ENCODE measurements around the gene SECISBP2.

DNA sequence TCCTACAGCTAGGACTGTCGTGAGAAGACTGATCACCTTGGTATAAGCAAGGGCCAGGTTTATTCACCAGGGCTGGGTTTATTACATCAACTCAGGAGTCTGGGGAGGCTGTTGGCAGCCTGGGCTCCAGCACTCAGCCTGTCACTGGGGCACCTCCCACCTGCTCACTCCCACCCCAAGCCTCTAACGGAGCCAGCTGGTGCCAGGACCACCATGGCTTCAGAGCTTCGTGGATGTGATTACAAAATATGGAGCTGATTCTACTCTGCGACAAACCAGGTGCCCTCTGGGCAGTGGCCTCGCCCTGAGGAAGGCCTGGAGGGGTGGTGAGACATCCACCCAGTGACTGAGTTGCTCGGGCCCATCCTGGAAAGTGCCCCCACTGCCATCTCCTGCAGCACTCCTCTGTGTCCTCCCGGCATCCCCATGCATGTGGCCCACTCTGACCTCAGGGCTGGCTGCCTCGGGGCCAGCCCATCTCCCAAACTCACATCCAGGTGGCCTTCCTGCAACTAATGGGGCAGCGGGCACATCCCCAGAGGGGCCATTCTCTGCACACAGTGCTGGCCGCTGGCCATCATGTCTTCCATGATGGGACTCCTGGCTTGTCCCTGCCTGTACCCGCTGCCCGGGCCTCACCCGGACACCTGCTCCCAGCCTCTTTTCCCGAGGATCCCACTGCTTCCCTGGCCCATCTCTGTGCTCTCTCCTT is 49.6 kb downstream of the SECISBP2 start:
- no peak for TF ChIP-seq EZH2phosphoT487 (IDR thresholded peaks at IDR 0.05; ENCODE audit: insufficient read depth, low read depth)
- no peak for TF ChIP-seq EZH2 (IDR thresholded peaks at IDR 0.05; ENCODE audit: insufficient read depth, poor library complexity, severe bottlenecking)
